Ureter (tissue), 1 donor: ENCODE results near the gene POLD2. TPM values are rescaled to one million over a fixed set of nuclear protein-coding genes. Genes with fewer than 3 reads are reported as not detected.

Experiments
- DNase-seq: peaks from one replicate; pipeline ENCODE4 v3.0.0-alpha.2; 2020; ENCODE audit warnings: low spot score
- total RNA-seq: library from RNA; stranded (reverse); gene quantifications from one replicate; pipeline ENCODE4 v1.2.4, GENCODE V29; 2023
- donor health status: DM: yes; HTN: yes; CAD: no.

The POLD2 gene
- total RNA-seq, 1 donor from 2014 or later: 92.0 TPM

- DNase-seq: no peak
Measured at GRCh38 chr7:44065431-44066110, 57.8 kb downstream of the POLD2 start, which contains the start of gene PGAM2. TSS of gene PGAM2 (minus strand) at chr7:44065567. CDS start at chr7:44065529, 38 bp downstream.

GRCh38 chr7:44064791-44065430 is 58.4 kb downstream of the POLD2 start:
- no peak for DNase-seq

Other genes starting within 250 kb of the POLD2 start
- gene URGCP, start 217.0 kb downstream of the POLD2 start, total RNA-seq: 39.1 TPM
- 27.4 TPM for gene UBE2D4, start 197.1 kb downstream of the POLD2 start, total RNA-seq
- not detected for gene SPDYE1, start 125.7 kb downstream of the POLD2 start, total RNA-seq
- gene DBNL, start 78.8 kb downstream of the POLD2 start, total RNA-seq: 107 TPM
- gene PGAM2, start 58.0 kb downstream of the POLD2 start, total RNA-seq: 0.62 TPM
- gene POLM, start 41.0 kb downstream of the POLD2 start, total RNA-seq: 46.5 TPM
- gene AEBP1, start 19.2 kb downstream of the POLD2 start, total RNA-seq: 131 TPM
- not detected for gene MYL7, start 17.8 kb upstream of the POLD2 start, total RNA-seq
- gene GCK, start 65.9 kb upstream of the POLD2 start, total RNA-seq: 0.39 TPM
- gene YKT6, start 77.4 kb upstream of the POLD2 start, total RNA-seq: 64.2 TPM
- not detected for gene CAMK2B, start 202.0 kb upstream of the POLD2 start, total RNA-seq